Esophagus squamous epithelium (tissue), 5 donors: ENCODE results near the gene GRIP1. TPM values are rescaled to one million over a fixed set of nuclear protein-coding genes. Genes with fewer than 3 reads are reported as not detected.

ENCODE experiments used
- DNase-seq: peaks from one replicate; lab custom pipeline; 2025; lab: John Stamatoyannopoulos, UW
- H3K27ac ChIP-seq, 4 donors: fragments of 200-600 bp; sonication (generic); one replicate each; pipeline ENCODE4 v1.5.1; 2016 to 2019; ENCODE audit warnings: mild to moderate bottlenecking in 1 of 4
- H3K27me3 ChIP-seq, 4 donors: fragments of 200-600 bp; sonication (generic); 1 replicate in 3 of 4; 2 replicates in 1 of 4; pipeline versions ENCODE4 v1.5.1 to v1.6.0; 2017 to 2021; ENCODE audit warnings: antibody characterized with exemption in 1 of 4
- H3K36me3 ChIP-seq, 3 donors: fragments of 200-600 bp; sonication (generic); one replicate each; pipeline ENCODE4 v1.5.1; 2016 to 2019
- H3K4me1 ChIP-seq, 3 donors: fragments of 200-600 bp; sonication (generic); one replicate each; pipeline ENCODE4 v1.5.1; 2017 to 2019
- H3K4me3 ChIP-seq, 4 donors: fragments of 200-600 bp; sonication (generic); 1 replicate in 3 of 4; 2 replicates in 1 of 4; pipeline ENCODE4 v1.5.1; 2016 to 2019; ENCODE audit warnings: mild to moderate bottlenecking in 2 of 4, moderate library complexity in 1 of 4
- H3K9me3 ChIP-seq, 3 donors: fragments of 200-600 bp; sonication (generic); one replicate each; pipeline ENCODE4 v1.5.1; 2016 to 2019
- CTCF ChIP-seq, 6 experiments: fragments of 450-650 bp in 4 of 6; fragments of 200-600 bp in 2 of 6; sonication (generic) in 2 of 6; IDR thresholded peaks; one replicate each; pipeline ENCODE4 v1.5.1; 2016 to 2019; ENCODE audit warnings: antibody characterized with exemption in 6 of 6, mild to moderate bottlenecking in 4 of 6, moderate library complexity in 4 of 6
- POLR2A ChIP-seq, 4 donors: fragments of 450-650 bp; IDR thresholded peaks; one replicate each; pipeline ENCODE4 v1.6.1; 2017; ENCODE audit warnings: antibody characterized with exemption in 4 of 4, mild to moderate bottlenecking in 4 of 4, moderate library complexity in 3 of 4
- WGBS, 2 donors: methylation state at CpG; one replicate each; pipeline ENCODE4 v1.1.5; 2018; 5-methylcytosine and 5-hydroxymethylcytosine counted together
- intact Hi-C: fragments of 100-400 bp; cut with DNase I; formaldehyde crosslinking; loops from one replicate; pipeline ENCODE4 v1.15.0; 2022
- total RNA-seq, 4 donors: library from RNA; depleted of rRNA; stranded (reverse); fragments of >200 nt; gene quantifications; one replicate each; pipeline ENCODE4 v1.1.0, GENCODE V29; 2016
- donor health status: DM: yes; HTN: yes; CAD: no.

GRIP1 gene
- total RNA-seq, 4 donors from 2014 or later: 4.9 to 15.9 (median 11.0) TPM

- Histone ChIP-seq H3K27me3 (no peaks in the 10 kb centered on the region), H3K27ac (no peak overlapping the region), H3K4me3 (no peak overlapping the region), H3K36me3 (no peaks in the 10 kb centered on the region), H3K9me3 (no peaks in the 10 kb centered on the region), H3K4me1 (peaks cover 0 to 6% (median 0%) of the 10 kb centered on the region in 3 donors)
- 63 to 77% methylated on average over 2 of the region's 2 CpGs for WGBS, 2 donors
- TF ChIP-seq POLR2A (IDR thresholded peaks at IDR 0.05) (no peak), CTCF (IDR thresholded peaks at IDR 0.05) (no peak)
- DNase-seq: no peak
- intact Hi-C loops: no loop called here
These were observed 31.0 kb upstream of the GRIP1 start for GRCh38 chr12:66709893-66710292.

GRCh38 chr12:66709457-66709773, 30.5 kb upstream of the GRIP1 start:
- Histone ChIP-seq H3K27me3 (no peaks in the 10 kb centered on the region), H3K4me3 (no peak overlapping the region), H3K36me3 (no peaks in the 10 kb centered on the region), H3K4me1 (peaks cover 0 to 4% (median 0%) of the 10 kb centered on the region in 3 donors), H3K9me3 (no peaks in the 10 kb centered on the region), H3K27ac (no peak overlapping the region)
- intact Hi-C loops: no loop called here
- WGBS, 2 donors: 86 to 100% methylated on average over 1 of the region's 1 CpG
- DNase-seq: no peak
- TF ChIP-seq CTCF (IDR thresholded peaks at IDR 0.05) (no peak), POLR2A (IDR thresholded peaks at IDR 0.05) (no peak)

- WGBS, 2 donors: 38% methylated on average over 3 of the region's 3 CpGs
- TF ChIP-seq CTCF (IDR thresholded peaks at IDR 0.05) (peak in 4 of 6 experiments; percentile 27 to 45 (median 34)), POLR2A (IDR thresholded peaks at IDR 0.05) (no peak)
- no peaks in the 10 kb centered on the region for H3K27me3 ChIP-seq
- H3K9me3 ChIP-seq: no peaks in the 10 kb centered on the region
- H3K4me1 ChIP-seq: no peaks in the 10 kb centered on the region
- H3K27ac ChIP-seq: no peak overlapping the region
- no peak for DNase-seq
- H3K36me3 ChIP-seq: no peaks in the 10 kb centered on the region
- intact Hi-C loops: no loop called here
- no peak overlapping the region for H3K4me3 ChIP-seq
These were observed 30.0 kb upstream of the GRIP1 start for GRCh38 chr12:66708704-66709456.

- Histone ChIP-seq H3K36me3 (no peaks in the 10 kb centered on the region), H3K9me3 (no peaks in the 10 kb centered on the region), H3K27me3 (no peaks in the 10 kb centered on the region), H3K27ac (no peak overlapping the region), H3K4me1 (no peaks in the 10 kb centered on the region), H3K4me3 (no peak overlapping the region)
- WGBS, 2 donors: 71% methylated on average over 4 of the region's 4 CpGs
- no peak for TF ChIP-seq POLR2A (IDR thresholded peaks at IDR 0.05)
- TF ChIP-seq CTCF (IDR thresholded peaks at IDR 0.05): no peak
- no peak for DNase-seq
- intact Hi-C loops: no loop called here
These were observed 28.3 kb upstream of the GRIP1 start for GRCh38 chr12:66707002-66707697.

- H3K4me3 ChIP-seq: no peak overlapping the region
- H3K27me3 ChIP-seq: no peaks in the 10 kb centered on the region
- WGBS, 2 donors: 80 to 83% methylated on average over 4 of the region's 4 CpGs
- no peak for TF ChIP-seq POLR2A (IDR thresholded peaks at IDR 0.05)
- TF ChIP-seq CTCF (IDR thresholded peaks at IDR 0.05): no peak
- no peaks in the 10 kb centered on the region for H3K9me3 ChIP-seq
- DNase-seq: no peak
- intact Hi-C loops: no loop called here
- H3K4me1 ChIP-seq: no peaks in the 10 kb centered on the region
- no peak overlapping the region for H3K27ac ChIP-seq
- H3K36me3 ChIP-seq: no peaks in the 10 kb centered on the region
These were observed 21.0 kb upstream of the GRIP1 start for GRCh38 chr12:66699738-66700482.
